Activated T-helper 1 cell treated with anti-CD3 and anti-CD28 coated beads, Interleukin-12 subunit alpha, Interleukin-12 subunit beta, Interleukin-2, Interleukin-4 antibody, amounts not matched to agents 30 ng/mL and 10 ng/mL and 1 ng/mL, durations not matched to agents 14 hours and 24 hours and 36 hours (primary cell): Measurements from ENCODE around the gene PRKCA. TPM values are rescaled to one million over a fixed set of nuclear protein-coding genes. Genes with fewer than 3 reads are reported as not detected.

Experiments used
- DNase-seq: peaks from one replicate; pipeline ENCODE4 v3.0.0; 2021; ENCODE audit warnings: low spot score
- H3K27ac Mint-ChIP-seq: one replicate; pipeline ENCODE4 v1.8.0; 2021; ENCODE audit warnings: mild to moderate bottlenecking, mixed read lengths
- H3K27me3 Mint-ChIP-seq: one replicate; pipeline ENCODE4 v1.8.0; 2022; ENCODE audit warnings: mild to moderate bottlenecking, moderate library complexity, mixed read lengths; ENCODE audit not compliant: insufficient read depth
- H3K36me3 Mint-ChIP-seq: one replicate; pipeline ENCODE4 v1.8.0; 2021; ENCODE audit warnings: low read depth, mixed read lengths
- H3K4me1 Mint-ChIP-seq: one replicate; pipeline ENCODE4 v1.8.0; 2021; ENCODE audit warnings: low read depth, mixed read lengths
- H3K4me3 Mint-ChIP-seq: one replicate; pipeline ENCODE4 v1.8.0; 2021; ENCODE audit warnings: mild to moderate bottlenecking, moderate library complexity, mixed read lengths
- H3K9me3 Mint-ChIP-seq: one replicate; pipeline ENCODE4 v1.8.0; 2021; ENCODE audit warnings: mixed read lengths
- intact Hi-C: fragments of 100-400 bp; cut with micrococcal nuclease; formaldehyde crosslinking; loops from one replicate; pipeline ENCODE4 v1.15.1; 2024
- total RNA-seq: library from RNA; stranded (reverse); gene quantifications from 2 replicates; pipeline ENCODE4 v1.2.3, GENCODE V29; 2022

PRKCA gene
- total RNA-seq, 1 donor from 2014 or later: 157 TPM

- Mint-ChIP-seq H3K4me1 (no peaks in the 10 kb centered on the region), H3K4me3 (no peak overlapping the region), H3K27me3 (no peaks in the 10 kb centered on the region), H3K9me3 (no peaks in the 10 kb centered on the region), H3K36me3 (peaks cover 33% of the 10 kb centered on the region), H3K27ac (no peak overlapping the region)
- no peak for DNase-seq
- intact Hi-C loops: no loop called here
Observed at GRCh38 chr17:66740226-66740625, 437.8 kb downstream of the PRKCA start.

DNA sequence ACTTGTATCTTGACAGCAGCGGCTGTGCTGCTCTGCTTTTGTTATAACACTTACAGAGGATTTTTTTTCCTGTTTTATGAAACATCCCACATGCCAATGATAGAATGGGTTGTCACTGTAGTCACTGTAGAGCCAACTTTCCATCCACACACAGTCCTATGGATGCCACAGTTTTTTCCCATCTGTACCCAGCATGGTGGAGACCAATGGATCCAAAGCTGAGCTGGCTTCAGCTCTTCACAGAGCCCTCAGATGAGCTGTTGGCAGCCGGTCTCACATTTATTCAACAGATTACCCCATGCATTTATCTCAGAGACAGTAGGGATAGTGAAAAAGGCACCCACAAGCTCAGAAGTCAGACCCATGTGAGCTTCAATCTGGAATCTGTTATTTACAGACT lies 441.1 kb downstream of the PRKCA start:
- Mint-ChIP-seq H3K27me3 (no peaks in the 10 kb centered on the region), H3K4me3 (no peak overlapping the region), H3K27ac (no peak overlapping the region), H3K36me3 (peaks cover 29% of the 10 kb centered on the region), H3K4me1 (no peaks in the 10 kb centered on the region), H3K9me3 (no peaks in the 10 kb centered on the region)
- no peak for DNase-seq
- intact Hi-C loops: no loop called here

- Mint-ChIP-seq H3K36me3 (peaks cover 20% of the 10 kb centered on the region), H3K9me3 (no peaks in the 10 kb centered on the region)
- DNase-seq: no peak
Observed at GRCh38 chr17:66746736-66747135, 444.3 kb downstream of the PRKCA start.

GRCh38 chr17:66747578-66748275 lies 445.3 kb downstream of the PRKCA start:
- H3K9me3 Mint-ChIP-seq: no peaks in the 10 kb centered on the region
- no peak overlapping the region for H3K27ac Mint-ChIP-seq
- H3K4me1 Mint-ChIP-seq: no peaks in the 10 kb centered on the region
- H3K4me3 Mint-ChIP-seq: no peak overlapping the region
- intact Hi-C loops: no loop called here
- DNase-seq: no peak
- no peaks in the 10 kb centered on the region for H3K27me3 Mint-ChIP-seq
- H3K36me3 Mint-ChIP-seq: peaks cover 11% of the 10 kb centered on the region

More at GRCh38 chr17:66746736-66747135, 444.3 kb downstream of the PRKCA start:
- Mint-ChIP-seq H3K27me3 (no peaks in the 10 kb centered on the region), H3K4me3 (no peak overlapping the region), H3K4me1 (no peaks in the 10 kb centered on the region), H3K27ac (no peak overlapping the region)
- intact Hi-C loops: no loop called here

DNA sequence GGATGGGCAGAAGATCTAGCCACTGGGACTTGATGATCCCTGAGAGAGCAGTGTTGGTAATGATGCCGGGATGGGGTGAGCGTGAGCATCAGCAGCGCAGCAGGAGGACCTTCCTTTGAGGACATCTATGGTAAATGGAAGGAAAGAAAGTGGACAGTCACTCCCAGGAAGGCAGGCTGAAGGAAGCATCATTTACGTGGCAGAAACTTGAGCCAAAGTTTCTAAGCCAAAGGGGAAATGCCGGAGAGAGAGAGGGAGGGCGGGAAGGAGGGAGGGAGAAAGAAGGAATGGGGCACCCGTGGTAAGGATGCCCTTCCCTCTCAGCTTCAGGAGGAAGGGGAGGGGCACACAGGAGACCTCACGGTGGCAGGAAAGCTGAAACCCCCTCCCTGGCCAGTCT lies 446.2 kb downstream of the PRKCA start:
- Mint-ChIP-seq H3K4me1 (no peaks in the 10 kb centered on the region), H3K4me3 (no peak overlapping the region), H3K27ac (no peak overlapping the region), H3K9me3 (no peaks in the 10 kb centered on the region), H3K27me3 (no peaks in the 10 kb centered on the region), H3K36me3 (peaks cover 15% of the 10 kb centered on the region)
- no peak for DNase-seq
- intact Hi-C loops: no loop called here

DNA sequence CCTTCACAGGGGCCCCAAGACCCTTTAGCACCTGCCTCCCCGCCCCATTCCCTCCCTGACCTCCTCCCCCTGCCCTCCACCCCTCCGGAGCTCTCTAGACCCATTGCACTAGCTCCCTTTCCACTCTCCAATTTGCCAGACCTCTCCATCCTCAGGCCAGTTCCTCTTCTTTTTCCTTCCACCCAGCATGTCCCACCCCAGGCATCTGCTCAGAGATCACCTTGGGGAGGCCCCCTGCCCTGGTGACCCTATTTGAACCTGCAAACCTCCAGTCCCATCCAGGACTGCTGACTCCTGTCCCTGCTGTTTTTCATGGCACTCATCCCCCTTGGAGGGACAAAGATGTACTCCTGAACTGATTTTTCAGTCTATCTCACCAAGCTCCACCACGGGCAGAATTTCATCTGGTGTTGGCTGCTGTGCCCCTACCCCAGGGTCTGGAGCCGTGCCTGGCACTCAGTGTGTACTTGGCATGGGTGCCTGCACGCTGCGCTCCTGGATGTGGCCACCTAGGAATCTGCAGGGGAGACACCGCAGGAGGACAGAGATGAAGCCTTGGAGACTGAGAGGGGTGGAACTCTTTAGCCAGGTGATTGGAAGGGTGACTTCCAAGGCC lies 446.9 kb downstream of the PRKCA start:
- DNase-seq: no peak
- Mint-ChIP-seq H3K36me3 (peaks cover 19% of the 10 kb centered on the region), H3K27me3 (no peaks in the 10 kb centered on the region), H3K27ac (no peak overlapping the region), H3K9me3 (no peaks in the 10 kb centered on the region), H3K4me1 (no peaks in the 10 kb centered on the region), H3K4me3 (no peak overlapping the region)
- intact Hi-C loops: no loop called here

GRCh38 chr17:66750116-66750515 lies 447.7 kb downstream of the PRKCA start:
- no peak for DNase-seq
- Mint-ChIP-seq H3K4me3 (no peak overlapping the region), H3K9me3 (no peaks in the 10 kb centered on the region), H3K36me3 (peaks cover 18% of the 10 kb centered on the region), H3K4me1 (no peaks in the 10 kb centered on the region), H3K27ac (no peak overlapping the region), H3K27me3 (no peaks in the 10 kb centered on the region)
- intact Hi-C loops: no loop called here

- Mint-ChIP-seq H3K9me3 (no peaks in the 10 kb centered on the region), H3K27me3 (no peaks in the 10 kb centered on the region), H3K4me3 (no peak overlapping the region), H3K36me3 (peaks cover 21% of the 10 kb centered on the region), H3K4me1 (no peaks in the 10 kb centered on the region), H3K27ac (no peak overlapping the region)
- no peak for DNase-seq
- intact Hi-C loops: no loop called here
Observed at GRCh38 chr17:66750781-66751543, 448.5 kb downstream of the PRKCA start.

DNA sequence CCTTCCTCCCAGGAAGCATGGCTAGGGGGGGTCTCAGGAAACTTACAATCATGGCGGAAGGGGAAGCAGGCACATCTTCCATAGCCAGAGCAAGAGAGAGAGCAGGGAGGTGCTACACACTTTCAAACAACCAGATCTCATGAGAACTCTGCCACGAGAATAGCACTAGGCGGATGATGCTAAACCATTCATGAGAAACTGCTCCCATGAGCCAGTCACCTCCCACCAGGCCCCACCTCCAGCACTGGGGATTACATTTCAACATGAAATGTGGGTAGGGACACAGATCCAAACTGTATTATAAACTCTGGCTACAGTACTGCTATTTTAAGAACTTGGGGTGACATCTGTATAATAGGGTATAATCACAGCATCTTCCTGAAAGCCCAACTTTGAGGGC lies 449.4 kb downstream of the PRKCA start:
- H3K36me3 Mint-ChIP-seq: peaks cover 18% of the 10 kb centered on the region
- H3K4me1 Mint-ChIP-seq: no peaks in the 10 kb centered on the region
- intact Hi-C loops: no loop called here
- no peaks in the 10 kb centered on the region for H3K9me3 Mint-ChIP-seq
- DNase-seq: no peak
- no peak overlapping the region for H3K27ac Mint-ChIP-seq
- no peaks in the 10 kb centered on the region for H3K27me3 Mint-ChIP-seq
- H3K4me3 Mint-ChIP-seq: no peak overlapping the region

DNA sequence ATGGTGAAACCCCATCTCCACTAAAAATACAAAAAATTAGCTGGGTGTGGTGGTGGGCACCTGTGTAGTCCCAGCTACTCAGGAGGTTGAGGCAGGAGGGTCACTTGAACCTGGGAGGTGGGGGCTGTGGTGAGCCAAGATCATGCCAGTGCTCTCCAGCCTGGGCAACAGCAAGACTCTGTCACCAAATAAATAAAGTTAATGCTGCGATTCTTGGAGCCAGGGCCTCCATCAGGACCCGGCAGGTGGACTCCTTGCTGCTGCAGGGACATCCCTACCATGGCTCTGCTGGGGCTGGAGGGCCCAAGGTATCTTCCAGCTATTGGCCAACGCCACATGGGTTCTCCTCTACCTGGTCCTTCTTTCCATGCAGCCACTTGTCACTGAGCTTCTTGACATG lies 450.0 kb downstream of the PRKCA start:
- Mint-ChIP-seq H3K4me3 (no peak overlapping the region), H3K27ac (no peak overlapping the region), H3K27me3 (no peaks in the 10 kb centered on the region), H3K9me3 (no peaks in the 10 kb centered on the region), H3K4me1 (no peaks in the 10 kb centered on the region), H3K36me3 (peaks cover 23% of the 10 kb centered on the region)
- DNase-seq: no peak
- intact Hi-C loops: no loop called here

DNA sequence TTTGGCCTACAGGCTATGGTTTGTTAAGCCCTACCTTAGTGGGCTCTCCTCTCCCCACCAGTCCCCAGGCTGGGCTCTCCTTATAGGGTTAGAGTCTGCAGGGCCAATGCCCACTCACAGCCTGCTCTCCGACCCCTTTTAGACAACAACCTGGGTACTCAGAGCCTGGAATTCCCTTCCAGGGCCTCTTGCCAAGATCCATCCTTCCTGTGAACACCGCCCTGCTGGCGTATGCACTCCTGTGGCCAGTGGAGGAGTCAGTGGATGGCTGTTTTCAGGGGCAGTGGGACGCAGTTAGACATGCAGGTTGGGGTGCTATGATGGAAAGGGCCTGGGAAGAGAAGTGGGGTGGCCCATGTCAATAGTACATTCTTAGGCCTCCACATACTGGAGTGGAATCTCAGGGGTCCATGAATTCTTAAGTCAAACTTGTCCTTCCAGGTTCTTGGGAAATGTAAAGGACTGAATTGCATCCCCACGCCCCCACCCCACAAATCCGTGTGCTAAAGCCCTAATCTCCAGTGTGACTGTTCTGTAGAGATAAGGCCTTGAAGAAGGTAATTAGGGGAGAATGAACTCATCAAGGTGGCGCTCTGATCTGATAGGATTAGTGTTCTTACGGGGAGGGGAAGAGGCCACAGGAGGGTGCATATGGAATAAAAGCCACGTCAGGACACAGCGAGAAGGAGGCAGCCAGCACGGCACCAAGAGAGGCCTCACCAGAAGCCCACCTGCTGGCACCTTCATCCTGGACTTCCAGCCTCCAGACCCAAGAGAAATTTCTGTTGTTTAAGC lies 450.9 kb downstream of the PRKCA start:
- intact Hi-C loops: no loop called here
- H3K36me3 Mint-ChIP-seq: peaks cover 23% of the 10 kb centered on the region
- no peaks in the 10 kb centered on the region for H3K27me3 Mint-ChIP-seq
- no peak overlapping the region for H3K27ac Mint-ChIP-seq
- H3K9me3 Mint-ChIP-seq: no peaks in the 10 kb centered on the region
- no peaks in the 10 kb centered on the region for H3K4me1 Mint-ChIP-seq
- no peak for DNase-seq
- no peak overlapping the region for H3K4me3 Mint-ChIP-seq

- no peaks in the 10 kb centered on the region for H3K27me3 Mint-ChIP-seq
- no peak overlapping the region for H3K4me3 Mint-ChIP-seq
- no peaks in the 10 kb centered on the region for H3K4me1 Mint-ChIP-seq
- H3K27ac Mint-ChIP-seq: peak overlapping the region; percentile 11
- intact Hi-C loops: no loop called here
- H3K9me3 Mint-ChIP-seq: no peaks in the 10 kb centered on the region
- peaks cover 25% of the 10 kb centered on the region for H3K36me3 Mint-ChIP-seq
- no peak for DNase-seq
Observed at GRCh38 chr17:66755101-66755943, 452.9 kb downstream of the PRKCA start.
